A673 (cell line): ENCODE measurements around the gene RAB2B. TPM values are rescaled to one million over a fixed set of nuclear protein-coding genes. Genes with fewer than 3 reads are reported as not detected.

Experiments used
- BruUV-seq: library from RNA; stranded (reverse); fragments of 400-500 nt; replicated peaks from 2 replicates; lab custom pipeline; 2021; lab: Mats Ljungman, UMichigan
- CTCF ChIA-PET: fragments of 300-600 bp; sonication (Branson Sonifier 250); formaldehyde crosslinking; loops from one replicate; lab custom pipeline; 2022; ENCODE audit warnings: antibody characterized with exemption; lab: Charles Lee
- POLR2A ChIA-PET: fragments of 300-600 bp; sonication (Branson Sonifier 250); formaldehyde crosslinking; loops from one replicate; lab custom pipeline; 2022; ENCODE audit warnings: antibody characterized with exemption; ENCODE audit not compliant: low non-redundant PET; lab: Charles Lee
- DNase-seq: peaks from one replicate; pipeline ENCODE4 v3.0.0-alpha.2; 2015; ENCODE audit warnings: low spot score
- H3K27ac ChIP-seq: fragments of 200-600 bp; sonication (generic); 2 replicates; pipeline ENCODE4 v1.5.1; 2016; ENCODE audit warnings: mixed run types, low read depth, mild to moderate bottlenecking, mixed read lengths, antibody characterized with exemption, low read length; ENCODE audit not compliant: poor library complexity, severe bottlenecking
- H3K27me3 ChIP-seq: fragments of 200-600 bp; sonication (generic); replicated peaks from 2 replicates; pipeline ENCODE4 v1.6.1; 2017; ENCODE audit warnings: mixed run types, low read depth, mild to moderate bottlenecking, mixed read lengths, antibody characterized with exemption, low read length; ENCODE audit not compliant: insufficient read depth, poor library complexity
- H3K36me3 ChIP-seq: fragments of 200-600 bp; sonication (generic); 2 replicates; pipeline ENCODE4 v1.6.1; 2016; ENCODE audit warnings: mixed run types, mild to moderate bottlenecking, mixed read lengths, antibody characterized with exemption, low read length; ENCODE audit not compliant: insufficient read depth, poor library complexity, severe bottlenecking
- H3K4me1 ChIP-seq: fragments of 200-600 bp; sonication (generic); 2 replicates; pipeline ENCODE4 v1.6.1; 2017; ENCODE audit warnings: mixed run types, mild to moderate bottlenecking, mixed read lengths, antibody characterized with exemption, low read length; ENCODE audit not compliant: insufficient read depth, poor library complexity, severe bottlenecking
- H3K4me3 ChIP-seq: fragments of 200-600 bp; sonication (generic); 2 replicates; pipeline ENCODE4 v1.5.1; 2016; ENCODE audit warnings: low read depth, mixed run types, mild to moderate bottlenecking, mixed read lengths, low read length; ENCODE audit not compliant: poor library complexity, severe bottlenecking
- H3K9me3 ChIP-seq: fragments of 200-600 bp; sonication (generic); 2 replicates; pipeline ENCODE4 v1.6.1; 2016; ENCODE audit warnings: mixed run types, low read depth, mild to moderate bottlenecking, mixed read lengths, antibody characterized with exemption, low read length; ENCODE audit not compliant: poor library complexity, severe bottlenecking
- CTCF ChIP-seq: fragments of 300-800, 200-600 bp; sonication (generic); conservative IDR thresholded peaks from 2 replicates; pipeline ENCODE4 v1.5.1; 2017; ENCODE audit warnings: low read depth, mild to moderate bottlenecking, antibody characterized with exemption, low read length, moderate library complexity, mixed read lengths
- EZH2 ChIP-seq: fragments of 200-600 bp; sonication (generic); IDR thresholded peaks from 2 replicates; pipeline ENCODE4 v1.6.1; 2017; ENCODE audit warnings: borderline replicate concordance, low read depth, mild to moderate bottlenecking, mixed read lengths, antibody characterized with exemption, low read length; ENCODE audit not compliant: poor library complexity, severe bottlenecking
- intact Hi-C: fragments of 100-400 bp; cut with micrococcal nuclease; formaldehyde crosslinking; loops from one replicate; pipeline ENCODE4 v1.10.0; 2022; ENCODE audit not compliant: unreplicated experiment
- total RNA-seq: library from RNA; stranded (reverse); gene quantifications from 2 replicates; pipeline ENCODE4 v1.2.3, GENCODE V29; 2021

Gene RAB2B
- total RNA-seq, 1 experiment from 2014 or later: 37.1 TPM

DNA sequence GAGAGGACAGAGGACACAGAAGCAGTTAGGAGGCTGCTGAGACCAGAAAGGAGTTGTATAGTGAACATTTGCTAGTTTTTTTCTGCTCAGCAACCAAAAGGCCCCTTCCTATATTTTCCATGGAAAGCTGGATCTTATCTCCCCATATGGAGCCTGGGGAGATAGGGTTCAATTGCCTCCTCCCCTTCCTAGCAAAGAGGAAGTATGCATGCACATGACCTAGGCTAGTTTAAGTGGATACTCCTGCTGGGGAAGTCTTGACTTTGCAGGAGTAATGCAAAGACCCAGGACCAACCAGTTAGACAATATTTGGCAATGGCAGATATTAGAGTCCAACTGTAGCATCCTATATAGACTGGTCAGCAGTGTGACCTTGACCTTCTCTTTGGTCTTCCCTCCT is 35.9 kb downstream of the RAB2B start:
- BruUV-seq: no TSS peak
- Histone ChIP-seq H3K4me1 (peaks cover 13% of the 10 kb centered on the region), H3K27ac (no peak overlapping the region), H3K9me3 (no peaks in the 10 kb centered on the region), H3K4me3 (no peak overlapping the region), H3K27me3 (no peaks in the 10 kb centered on the region), H3K36me3 (no peaks in the 10 kb centered on the region)
- TF ChIP-seq CTCF (no peak), EZH2 (no peak)
- CTCF ChIA-PET: no interaction called here
- no peak for DNase-seq
- POLR2A ChIA-PET: no interaction called here
- intact Hi-C loops: no loop called here

DNA sequence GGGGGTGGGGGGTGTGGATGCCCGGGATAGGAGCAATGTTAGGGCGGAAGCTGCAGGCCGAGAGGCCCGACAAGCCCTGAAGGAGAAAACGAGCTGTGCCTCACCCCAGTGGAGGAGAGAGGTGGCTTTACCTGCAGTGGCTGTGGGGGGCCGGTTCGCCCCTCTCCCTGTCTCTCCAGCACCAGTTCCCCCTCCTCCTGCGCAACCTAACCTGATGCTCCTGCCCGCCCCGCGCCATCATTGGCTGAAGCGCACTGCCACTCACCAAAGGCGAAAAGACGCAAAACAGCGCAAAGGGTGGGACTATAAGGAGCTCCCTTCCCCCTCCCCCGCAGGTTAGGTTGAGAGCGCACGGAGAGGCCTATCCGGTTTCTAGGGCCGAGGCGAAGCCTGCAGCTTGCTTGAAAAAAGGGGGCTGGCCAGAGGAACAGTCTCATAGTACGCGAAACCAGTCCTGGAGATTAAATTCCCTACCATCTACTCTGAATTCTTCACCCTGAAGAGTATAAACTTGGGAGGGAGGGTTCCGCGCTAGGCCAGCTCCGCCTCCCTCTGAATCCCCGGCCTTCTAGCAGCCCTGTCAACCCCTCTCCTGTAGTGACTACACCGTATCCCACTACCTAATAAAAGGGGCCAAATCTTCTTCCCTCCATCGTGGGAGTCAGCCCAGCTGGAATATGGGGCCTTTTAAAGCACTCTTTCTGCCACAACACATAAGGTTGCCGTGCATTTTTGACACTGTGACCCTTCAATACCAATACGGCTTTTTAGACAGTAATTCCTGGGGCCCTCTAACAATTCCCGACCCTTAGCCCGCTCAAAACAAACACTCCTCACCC is 39.5 kb downstream of the RAB2B start:
- Histone ChIP-seq H3K36me3 (peaks cover 4% of the 10 kb centered on the region), H3K4me3 (peak overlapping the region; percentile 88), H3K4me1 (peaks cover 19% of the 10 kb centered on the region), H3K9me3 (no peaks in the 10 kb centered on the region), H3K27me3 (no peaks in the 10 kb centered on the region), H3K27ac (peak overlapping the region; percentile 86)
- ChIA-PET CTCF (interaction anchor here (1.7 kb wide), 1 partner anchor 19 kb away, joined by 12 read pairs; the partner anchor contains the start of gene CHD8), POLR2A (interaction anchor here (0.6 kb wide), 2 partner anchors 23 to 119 kb away, joined by 3 to 22 read pairs; no protein-coding TSS in a partner anchor)
- no TSS peak for BruUV-seq
- TF ChIP-seq EZH2 (no peak), CTCF (no peak)
- DNase-seq: peak; percentile 100
- intact Hi-C loops: loop anchor here (1.0 kb wide), 1 partner anchor 19 kb away; the partner anchor contains the start of gene CHD8

- no peak for DNase-seq
- Histone ChIP-seq H3K9me3 (no peaks in the 10 kb centered on the region), H3K27me3 (no peaks in the 10 kb centered on the region), H3K36me3 (peaks cover 9% of the 10 kb centered on the region), H3K4me1 (peaks cover 19% of the 10 kb centered on the region), H3K4me3 (peak overlapping the region; percentile 88), H3K27ac (peak overlapping the region; percentile 86)
- BruUV-seq: no TSS peak
- intact Hi-C loops: loop anchor here (1.0 kb wide), 1 partner anchor 20 kb away; the partner anchor contains the start of gene CHD8
- ChIA-PET POLR2A (interaction anchor here (0.6 kb wide), 1 partner anchor 23 kb away, joined by 3 read pairs; no protein-coding TSS in a partner anchor), CTCF (interaction anchor here (1.7 kb wide), 1 partner anchor 20 kb away, joined by 12 read pairs; the partner anchor contains the start of gene CHD8)
- TF ChIP-seq CTCF (no peak), EZH2 (no peak)
Measured at GRCh38 chr14:21436567-21437062, 40.1 kb downstream of the RAB2B start.
